ENCODE data around the gene VTI1B. TPM values are rescaled to one million over a fixed set of nuclear protein-coding genes. Genes with fewer than 3 reads are reported as not detected.
"Not testable (repeated sequence)": the region's sequence is repeated elsewhere in the genome, so short reads cannot be mapped to it uniquely, and the experiment has no call there.

VTI1B gene
- polyA plus RNA-seq, 1 donor (not counting 4 experiments of a cell fraction or from before 2014, with no cell fraction given), result 94.4 TPM

DNA sequence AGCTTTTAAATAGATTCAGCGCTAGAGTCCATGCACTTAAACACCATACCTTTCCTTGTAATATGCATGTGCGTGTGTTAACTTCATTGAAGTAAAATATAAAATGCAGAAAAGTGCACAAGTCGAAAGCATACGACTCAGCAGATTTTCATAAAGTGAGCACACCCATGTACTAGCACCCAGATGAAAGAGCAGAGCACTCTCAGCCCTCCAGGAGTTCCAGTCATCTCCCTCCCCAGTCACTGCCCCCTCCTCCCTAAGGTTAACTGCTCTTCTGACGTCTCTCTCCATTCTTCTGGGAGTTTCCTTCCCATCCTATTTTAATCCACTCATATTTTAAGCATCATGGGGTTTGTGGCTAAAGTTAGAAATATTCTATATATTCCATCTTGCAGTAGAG, 47.4 kb upstream of the VTI1B start:
- Histone ChIP-seq H3K4me2 (ENCODE audit: control insufficient read depth, extremely low read depth, insufficient read depth, low read depth, low read length) (no peak overlapping the region), H3K27ac (ENCODE audit: control insufficient read depth, insufficient read depth, low read length) (no peak overlapping the region), H3K9me1 (ENCODE audit: control insufficient read depth, extremely low read depth, insufficient read depth, low read length) (no peaks in the 10 kb centered on the region), H3K9ac (ENCODE audit: control insufficient read depth, extremely low read depth, insufficient read depth, low read length) (no peak overlapping the region), H3K79me2 (ENCODE audit: control insufficient read depth, insufficient read depth, low read length) (no peaks in the 10 kb centered on the region), H4K20me1 (ENCODE audit: control insufficient read depth, extremely low read depth, insufficient read depth, low read length) (no peaks in the 10 kb centered on the region), H3K9me3 (ENCODE audit: control insufficient read depth, low read depth, low read length) (no peaks in the 10 kb centered on the region), H3K27me3 (ENCODE audit: control insufficient read depth, extremely low read depth, insufficient read depth, low read length) (peaks cover 20% of the 10 kb centered on the region), H2AFZ (ENCODE audit: control insufficient read depth, low read length) (no peak overlapping the region), H3K4me1 (ENCODE audit: control insufficient read depth, extremely low read depth, insufficient read depth, low read length) (peaks cover 5% of the 10 kb centered on the region), H3K4me3 (ENCODE audit: control insufficient read depth in 2 of 3, extremely low read depth in 1 of 3, insufficient read depth in 2 of 3, low read depth in 1 of 3, low read length in 3 of 3) (no peak overlapping the region), H3K36me3 (ENCODE audit: control insufficient read depth in 2 of 2, extremely low read depth in 1 of 2, insufficient read depth in 2 of 2, low read length in 2 of 2) (no peaks in the 10 kb centered on the region)
- no peak for FAIRE-seq
- dilution Hi-C loops (cut with MboI; ENCODE audit: extremely low pct_ligation_motif_present, low sequenced_read_pairs), result no loop called here
- TF ChIP-seq EZH2 (IDR thresholded peaks at IDR 0.05; ENCODE audit: low read length), result no peak
- TF ChIP-seq, protein P1, sequence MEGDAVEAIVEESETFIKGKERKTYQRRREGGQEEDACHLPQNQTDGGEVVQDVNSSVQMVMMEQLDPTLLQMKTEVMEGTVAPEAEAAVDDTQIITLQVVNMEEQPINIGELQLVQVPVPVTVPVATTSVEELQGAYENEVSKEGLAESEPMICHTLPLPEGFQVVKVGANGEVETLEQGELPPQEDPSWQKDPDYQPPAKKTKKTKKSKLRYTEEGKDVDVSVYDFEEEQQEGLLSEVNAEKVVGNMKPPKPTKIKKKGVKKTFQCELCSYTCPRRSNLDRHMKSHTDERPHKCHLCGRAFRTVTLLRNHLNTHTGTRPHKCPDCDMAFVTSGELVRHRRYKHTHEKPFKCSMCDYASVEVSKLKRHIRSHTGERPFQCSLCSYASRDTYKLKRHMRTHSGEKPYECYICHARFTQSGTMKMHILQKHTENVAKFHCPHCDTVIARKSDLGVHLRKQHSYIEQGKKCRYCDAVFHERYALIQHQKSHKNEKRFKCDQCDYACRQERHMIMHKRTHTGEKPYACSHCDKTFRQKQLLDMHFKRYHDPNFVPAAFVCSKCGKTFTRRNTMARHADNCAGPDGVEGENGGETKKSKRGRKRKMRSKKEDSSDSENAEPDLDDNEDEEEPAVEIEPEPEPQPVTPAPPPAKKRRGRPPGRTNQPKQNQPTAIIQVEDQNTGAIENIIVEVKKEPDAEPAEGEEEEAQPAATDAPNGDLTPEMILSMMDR (optimal IDR thresholded peaks at IDR 0.05 in 1 of 3, IDR thresholded peaks at IDR 0.05 in 1 of 3, conservative IDR thresholded peaks at IDR 0.05 in 1 of 3; ENCODE audit: extremely low read depth in 1 of 3, insufficient read depth in 2 of 3, low read length in 3 of 3), result no peak
- DNase-seq (ENCODE audit: low read depth, low spot score), result no peak

DNA sequence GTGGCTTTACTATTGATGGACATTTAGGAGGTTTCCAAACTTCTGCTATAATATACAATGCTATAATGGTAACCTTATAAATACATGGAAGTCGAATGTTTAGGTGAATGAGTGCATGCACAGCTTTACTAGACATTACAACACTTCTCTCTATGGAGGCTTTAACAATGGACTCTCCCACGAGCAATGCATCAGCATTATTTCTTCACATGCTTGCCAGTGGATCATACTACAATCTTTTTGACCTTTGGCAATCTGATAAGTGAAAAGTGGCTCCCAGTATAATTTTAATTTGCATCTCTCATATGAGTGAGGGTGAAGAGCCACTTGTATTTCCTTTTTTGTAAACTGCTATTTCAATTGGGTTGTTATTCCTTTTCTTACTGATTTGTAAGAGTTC, 45.4 kb upstream of the VTI1B start:
- Histone ChIP-seq H3K36me3 (ENCODE audit: control insufficient read depth in 2 of 2, extremely low read depth in 1 of 2, insufficient read depth in 2 of 2, low read length in 2 of 2) (no peaks in the 10 kb centered on the region), H3K27ac (ENCODE audit: control insufficient read depth, insufficient read depth, low read length) (no peak overlapping the region), H3K9ac (ENCODE audit: control insufficient read depth, extremely low read depth, insufficient read depth, low read length) (no peak overlapping the region), H3K4me1 (ENCODE audit: control insufficient read depth, extremely low read depth, insufficient read depth, low read length) (no peaks in the 10 kb centered on the region), H2AFZ (ENCODE audit: control insufficient read depth, low read length) (no peak overlapping the region), H4K20me1 (ENCODE audit: control insufficient read depth, extremely low read depth, insufficient read depth, low read length) (no peaks in the 10 kb centered on the region), H3K79me2 (ENCODE audit: control insufficient read depth, insufficient read depth, low read length) (no peaks in the 10 kb centered on the region), H3K4me3 (ENCODE audit: control insufficient read depth in 2 of 3, extremely low read depth in 1 of 3, insufficient read depth in 2 of 3, low read depth in 1 of 3, low read length in 3 of 3) (no peak overlapping the region), H3K4me2 (ENCODE audit: control insufficient read depth, extremely low read depth, insufficient read depth, low read depth, low read length) (no peak overlapping the region), H3K9me3 (ENCODE audit: control insufficient read depth, low read depth, low read length) (no peaks in the 10 kb centered on the region), H3K9me1 (ENCODE audit: control insufficient read depth, extremely low read depth, insufficient read depth, low read length) (no peaks in the 10 kb centered on the region), H3K27me3 (ENCODE audit: control insufficient read depth, extremely low read depth, insufficient read depth, low read length) (peaks cover 20% of the 10 kb centered on the region)
- dilution Hi-C loops (cut with MboI; ENCODE audit: extremely low pct_ligation_motif_present, low sequenced_read_pairs), result no loop called here
- DNase-seq (ENCODE audit: low read depth, low spot score) (no peak), FAIRE-seq (no peak)
- TF ChIP-seq EZH2 (IDR thresholded peaks at IDR 0.05; ENCODE audit: low read length), result no peak
- TF ChIP-seq, protein P1 (optimal IDR thresholded peaks at IDR 0.05 in 1 of 3, IDR thresholded peaks at IDR 0.05 in 1 of 3, conservative IDR thresholded peaks at IDR 0.05 in 1 of 3; ENCODE audit: extremely low read depth in 1 of 3, insufficient read depth in 2 of 3, low read length in 3 of 3), result no peak

DNA sequence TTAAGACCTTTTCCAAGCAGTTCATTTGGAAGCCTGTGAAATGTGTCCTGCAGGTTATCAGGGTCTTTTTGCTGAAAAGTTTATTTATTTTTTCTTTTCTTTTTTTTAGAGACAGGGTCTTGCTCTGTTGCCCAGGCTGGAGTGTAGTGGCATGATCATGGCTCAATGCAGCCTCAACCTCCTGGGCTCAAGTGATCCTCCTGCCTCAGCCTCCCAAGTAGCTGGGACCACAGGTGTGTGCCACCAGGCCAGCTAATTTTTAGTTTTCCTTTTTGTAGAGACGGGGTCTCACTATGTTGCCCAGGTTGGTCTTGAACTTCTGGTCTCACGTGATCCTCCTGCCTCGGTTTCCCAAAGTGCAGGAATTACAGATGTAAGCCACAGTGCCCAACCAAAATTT, 45.0 kb upstream of the VTI1B start:
- H3K9me3 ChIP-seq (ENCODE audit: control insufficient read depth, low read depth, low read length); DNase-seq (ENCODE audit: low read depth, low spot score); H3K79me2 ChIP-seq (ENCODE audit: control insufficient read depth, insufficient read depth, low read length); H3K27ac ChIP-seq (ENCODE audit: control insufficient read depth, insufficient read depth, low read length); H3K9me1 ChIP-seq (ENCODE audit: control insufficient read depth, extremely low read depth, insufficient read depth, low read length); FAIRE-seq; dilution Hi-C loops (cut with MboI; ENCODE audit: extremely low pct_ligation_motif_present, low sequenced_read_pairs); H3K4me2 ChIP-seq (ENCODE audit: control insufficient read depth, extremely low read depth, insufficient read depth, low read depth, low read length); H3K9ac ChIP-seq (ENCODE audit: control insufficient read depth, extremely low read depth, insufficient read depth, low read length); H3K36me3 ChIP-seq (ENCODE audit: control insufficient read depth in 2 of 2, extremely low read depth in 1 of 2, insufficient read depth in 2 of 2, low read length in 2 of 2); H2AFZ ChIP-seq (ENCODE audit: control insufficient read depth, low read length); H4K20me1 ChIP-seq (ENCODE audit: control insufficient read depth, extremely low read depth, insufficient read depth, low read length); H3K4me3 ChIP-seq (ENCODE audit: control insufficient read depth in 2 of 3, extremely low read depth in 1 of 3, insufficient read depth in 2 of 3, low read depth in 1 of 3, low read length in 3 of 3); H3K4me1 ChIP-seq (ENCODE audit: control insufficient read depth, extremely low read depth, insufficient read depth, low read length): not testable (repeated sequence)
- peaks cover 20% of the 10 kb centered on the region for H3K27me3 ChIP-seq (ENCODE audit: control insufficient read depth, extremely low read depth, insufficient read depth, low read length)

Data from keratinocyte (primary cell).